Measurements from ENCODE around the gene RASGRP1.

Gene RASGRP1

GRCh38 chr15:38534691-38535090 is 29.9 kb downstream of the RASGRP1 start:
- TF ChIP-seq, protein P1, sequence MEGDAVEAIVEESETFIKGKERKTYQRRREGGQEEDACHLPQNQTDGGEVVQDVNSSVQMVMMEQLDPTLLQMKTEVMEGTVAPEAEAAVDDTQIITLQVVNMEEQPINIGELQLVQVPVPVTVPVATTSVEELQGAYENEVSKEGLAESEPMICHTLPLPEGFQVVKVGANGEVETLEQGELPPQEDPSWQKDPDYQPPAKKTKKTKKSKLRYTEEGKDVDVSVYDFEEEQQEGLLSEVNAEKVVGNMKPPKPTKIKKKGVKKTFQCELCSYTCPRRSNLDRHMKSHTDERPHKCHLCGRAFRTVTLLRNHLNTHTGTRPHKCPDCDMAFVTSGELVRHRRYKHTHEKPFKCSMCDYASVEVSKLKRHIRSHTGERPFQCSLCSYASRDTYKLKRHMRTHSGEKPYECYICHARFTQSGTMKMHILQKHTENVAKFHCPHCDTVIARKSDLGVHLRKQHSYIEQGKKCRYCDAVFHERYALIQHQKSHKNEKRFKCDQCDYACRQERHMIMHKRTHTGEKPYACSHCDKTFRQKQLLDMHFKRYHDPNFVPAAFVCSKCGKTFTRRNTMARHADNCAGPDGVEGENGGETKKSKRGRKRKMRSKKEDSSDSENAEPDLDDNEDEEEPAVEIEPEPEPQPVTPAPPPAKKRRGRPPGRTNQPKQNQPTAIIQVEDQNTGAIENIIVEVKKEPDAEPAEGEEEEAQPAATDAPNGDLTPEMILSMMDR (IDR thresholded peaks at IDR 0.05; ENCODE audit: control insufficient read depth, extremely low read depth, insufficient read depth): no peak
- DNase-seq (ENCODE audit: low read depth): no peak

DNA sequence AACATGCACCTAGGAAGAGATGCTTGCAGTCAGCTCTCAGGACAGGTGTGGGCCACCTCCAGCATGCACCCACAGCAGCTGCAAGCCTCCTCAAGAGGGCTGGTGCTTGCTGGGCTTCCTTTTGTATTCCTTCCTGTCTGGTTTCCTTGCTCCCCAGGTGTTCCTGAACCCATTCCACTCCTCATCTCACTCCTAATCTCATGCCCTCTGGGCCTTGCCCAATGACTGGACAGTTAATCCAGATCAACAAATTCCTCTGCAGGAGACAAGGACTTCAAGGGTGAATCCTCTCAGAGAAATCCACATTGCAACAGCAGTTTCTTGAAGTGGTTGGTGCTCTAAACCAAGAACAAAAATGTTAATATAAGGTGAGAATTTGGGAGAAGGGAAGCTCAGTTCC is 30.7 kb downstream of the RASGRP1 start:
- DNase-seq (ENCODE audit: low read depth): no peak
- no peak overlapping the region for H3K4me3 ChIP-seq (ENCODE audit: low read depth, low read length)
- TF ChIP-seq, protein P1 (IDR thresholded peaks at IDR 0.05; ENCODE audit: control insufficient read depth, extremely low read depth, insufficient read depth): no peak

More at GRCh38 chr15:38534691-38535090, 29.9 kb downstream of the RASGRP1 start:
- no peak overlapping the region for H3K4me3 ChIP-seq (ENCODE audit: low read depth, low read length)

- TF ChIP-seq, protein P1 (IDR thresholded peaks at IDR 0.05; ENCODE audit: control insufficient read depth, extremely low read depth, insufficient read depth): no peak
Observed at GRCh38 chr15:38533416-38533915, 31.1 kb downstream of the RASGRP1 start.

DNA sequence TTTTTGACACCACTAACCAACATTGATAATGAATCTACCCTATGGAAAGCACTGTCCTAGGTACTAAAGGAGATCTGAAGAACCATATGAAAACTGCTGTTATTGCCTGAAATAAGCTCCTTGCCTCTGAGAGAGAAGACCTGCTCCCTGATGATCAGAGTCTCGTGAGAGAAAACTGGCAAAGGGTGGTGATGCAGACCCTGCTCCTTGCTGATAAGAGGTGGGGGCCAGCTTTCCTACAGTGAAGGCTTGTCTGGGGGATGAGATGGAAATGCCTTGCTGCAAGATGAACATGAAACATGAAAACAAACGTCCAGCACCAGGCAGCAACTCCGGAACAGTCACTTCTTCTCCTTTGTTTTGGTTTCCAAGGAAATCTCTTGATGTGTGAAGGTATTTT is 31.9 kb downstream of the RASGRP1 start:
- TF ChIP-seq, protein P1 (IDR thresholded peaks at IDR 0.05; ENCODE audit: control insufficient read depth, extremely low read depth, insufficient read depth): no peak
- no peak for DNase-seq (ENCODE audit: low read depth)
- no peak overlapping the region for H3K4me3 ChIP-seq (ENCODE audit: low read depth, low read length)

More at GRCh38 chr15:38533416-38533915, 31.1 kb downstream of the RASGRP1 start:
- no peak overlapping the region for H3K4me3 ChIP-seq (ENCODE audit: low read depth, low read length)
- DNase-seq (ENCODE audit: low read depth): no peak

GRCh38 chr15:38531509-38531908 is 33.1 kb downstream of the RASGRP1 start:
- TF ChIP-seq, protein P1 (IDR thresholded peaks at IDR 0.05; ENCODE audit: control insufficient read depth, extremely low read depth, insufficient read depth): no peak

GRCh38 chr15:38530113-38530512 is 34.5 kb downstream of the RASGRP1 start:
- TF ChIP-seq, protein P1 (IDR thresholded peaks at IDR 0.05; ENCODE audit: control insufficient read depth, extremely low read depth, insufficient read depth): no peak
- no peak for DNase-seq (ENCODE audit: low read depth)
- H3K4me3 ChIP-seq (ENCODE audit: low read depth, low read length): no peak overlapping the region

More at GRCh38 chr15:38531509-38531908, 33.1 kb downstream of the RASGRP1 start:
- no peak overlapping the region for H3K4me3 ChIP-seq (ENCODE audit: low read depth, low read length)
- no peak for DNase-seq (ENCODE audit: low read depth)

DNA sequence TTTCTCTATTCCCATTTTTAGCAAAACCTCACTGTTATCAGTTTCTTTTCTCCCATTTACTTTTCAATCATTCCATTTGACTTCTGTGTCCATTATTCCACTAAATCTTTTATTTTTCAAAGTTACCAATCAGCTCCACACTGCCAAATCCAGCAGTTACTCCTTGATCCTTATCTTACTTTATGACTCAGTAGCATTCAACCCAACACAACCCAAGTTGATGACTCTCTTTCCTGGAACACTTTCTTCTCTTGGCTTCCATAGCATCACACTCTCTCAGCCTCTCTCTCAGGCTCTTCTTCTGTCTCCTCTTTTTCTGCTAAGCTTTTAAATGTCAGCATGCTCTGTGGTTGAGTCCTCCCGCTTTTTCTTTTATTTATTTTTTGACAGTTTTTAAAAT is 36.3 kb downstream of the RASGRP1 start:
- TF ChIP-seq, protein P1 (IDR thresholded peaks at IDR 0.05; ENCODE audit: control insufficient read depth, extremely low read depth, insufficient read depth): no peak

More for the DNA sequence above, 36.3 kb downstream of the RASGRP1 start:
- H3K4me3 ChIP-seq (ENCODE audit: low read depth, low read length): no peak overlapping the region
- DNase-seq (ENCODE audit: low read depth): no peak
